IMR-90 (cell line): ENCODE measurements around the gene MPZL3. TPM values are rescaled to one million over a fixed set of nuclear protein-coding genes. Genes with fewer than 3 reads are reported as not detected.

ENCODE experiments used
- ATAC-seq: fragments of 200-7000 bp; cut with Tn5 transposase; 2 replicates; pipeline ENCODE4 v1.9.1; 2020; ENCODE audit warnings: low read depth, mild to moderate bottlenecking, moderate library complexity
- BruUV-seq: library from RNA; stranded (reverse); fragments of 400-500 nt; replicated peaks from 2 replicates; lab custom pipeline; 2021; lab: Mats Ljungman, UMichigan
- CTCF ChIA-PET: fragments of 300-600 bp; formaldehyde crosslinking; extraction: SDS; loops from one replicate; lab custom pipeline; 2021; ENCODE audit warnings: antibody characterized with exemption; lab: Yijun Ruan, JAX
- POLR2A ChIA-PET: fragments of 300-600 bp; sonication (Branson Sonifier 250); formaldehyde crosslinking; loops from one replicate; lab custom pipeline; 2022; ENCODE audit warnings: antibody characterized with exemption; ENCODE audit not compliant: unreplicated experiment; lab: Charles Lee
- DNase-seq: peaks from one replicate; pipeline ENCODE4 v3.0.0; 2013
- H2AFZ ChIP-seq: replicated peaks from 2 replicates; pipeline ENCODE3; 2013; ENCODE audit warnings: low read length, mild to moderate bottlenecking; ENCODE audit not compliant: poor library complexity
- H2AK5ac ChIP-seq: 2 replicates; pipeline ENCODE4 v1.6.1; 2013; ENCODE audit warnings: low read depth, low read length, inconsistent platforms
- H2AK9ac ChIP-seq: replicated peaks from 2 replicates; pipeline ENCODE3; 2013; ENCODE audit warnings: mild to moderate bottlenecking, low read depth, low read length, moderate library complexity; ENCODE audit not compliant: poor library complexity
- H2BK120ac ChIP-seq: 2 replicates; pipeline ENCODE4 v1.6.1; 2013; ENCODE audit warnings: low read depth, low read length, inconsistent platforms
- H2BK15ac ChIP-seq: 3 replicates; pipeline ENCODE4 v1.6.1; 2013; ENCODE audit warnings: low read depth, low read length, inconsistent platforms
- H2BK20ac ChIP-seq: 2 replicates; pipeline ENCODE4 v1.6.1; 2013; ENCODE audit warnings: low read depth, mild to moderate bottlenecking, inconsistent platforms, low read length, moderate library complexity
- H2BK5ac ChIP-seq: 2 replicates; pipeline ENCODE4 v1.6.1; 2013; ENCODE audit warnings: mild to moderate bottlenecking, low read depth, low read length, inconsistent platforms; ENCODE audit not compliant: poor library complexity, severe bottlenecking
- H3K14ac ChIP-seq: replicated peaks from 2 replicates; pipeline ENCODE4 v1.6.1; 2013; ENCODE audit warnings: low read depth, low read length, inconsistent platforms
- H3K18ac ChIP-seq: 2 replicates; pipeline ENCODE4 v1.6.1; 2013; ENCODE audit warnings: low read depth, low read length, control low read depth
- H3K23ac ChIP-seq: 2 replicates; pipeline ENCODE4 v1.6.1; 2013; ENCODE audit warnings: low read depth, low read length, inconsistent platforms
- H3K27ac ChIP-seq: 2 replicates; pipeline ENCODE4 v1.5.1; 2013; ENCODE audit warnings: mild to moderate bottlenecking, control low read depth, low read length; ENCODE audit not compliant: insufficient read depth
- H3K27me3 ChIP-seq: 2 replicates; pipeline ENCODE4 v1.6.1; 2013; ENCODE audit warnings: low read length; ENCODE audit not compliant: control insufficient read depth, insufficient read depth
- H3K36me3 ChIP-seq: 2 replicates; pipeline ENCODE4 v1.6.1; 2013; ENCODE audit warnings: low read length, mixed read lengths; ENCODE audit not compliant: control insufficient read depth, insufficient read depth
- H3K4ac ChIP-seq: 2 replicates; pipeline ENCODE4 v1.6.1; 2013; ENCODE audit warnings: low read depth, low read length, inconsistent platforms
- H3K4me1 ChIP-seq: 2 replicates; pipeline ENCODE4 v1.6.1; 2013; ENCODE audit warnings: low read length, mixed read lengths; ENCODE audit not compliant: control insufficient read depth, insufficient read depth
- H3K4me2 ChIP-seq: 2 replicates; pipeline ENCODE4 v1.6.1; 2013; ENCODE audit warnings: low read depth, mild to moderate bottlenecking, control low read depth, low read length, moderate library complexity
- H3K4me3 ChIP-seq: 2 replicates; pipeline ENCODE4 v1.5.1; 2013; ENCODE audit warnings: low read depth, mild to moderate bottlenecking, control low read depth, low read length, moderate library complexity; ENCODE audit not compliant: insufficient read depth
- H3K56ac ChIP-seq: 2 replicates; pipeline ENCODE4 v1.6.1; 2013; ENCODE audit warnings: low read length, inconsistent platforms; ENCODE audit not compliant: insufficient read depth; ENCODE audit errors: extremely low read depth
- H3K79me1 ChIP-seq, 2 experiments: 2 replicates each; pipeline ENCODE4 v1.6.1; 2013; ENCODE audit warnings: low read length in 2 of 2, inconsistent platforms in 1 of 2, low read depth in 1 of 2
- H3K9ac ChIP-seq: 2 replicates; pipeline ENCODE4 v1.6.1; 2013; ENCODE audit warnings: low read depth, low read length, control low read depth
- H3K9me1 ChIP-seq: 2 replicates; pipeline ENCODE4 v1.6.1; 2013; ENCODE audit warnings: low read length, inconsistent platforms; ENCODE audit not compliant: insufficient read depth
- H3K9me3 ChIP-seq: 2 replicates; pipeline ENCODE4 v1.6.1; 2013; ENCODE audit warnings: low read length; ENCODE audit not compliant: control insufficient read depth, insufficient read depth
- H4K20me1 ChIP-seq: 2 replicates; pipeline ENCODE4 v1.6.1; 2013; ENCODE audit warnings: low read length, inconsistent platforms; ENCODE audit not compliant: insufficient read depth
- H4K5ac ChIP-seq: 2 replicates; pipeline ENCODE4 v1.6.1; 2013; ENCODE audit warnings: mild to moderate bottlenecking, low read depth, low read length, control low read depth
- H4K8ac ChIP-seq, 2 experiments: 2 replicates each; pipeline ENCODE4 v1.6.1; 2013; ENCODE audit warnings: low read depth in 2 of 2, low read length in 2 of 2, control low read depth in 1 of 2, inconsistent platforms in 1 of 2
- H4K91ac ChIP-seq: 2 replicates; pipeline ENCODE4 v1.6.1; 2013; ENCODE audit warnings: low read depth, low read length, inconsistent platforms; ENCODE audit not compliant: insufficient read depth
- CEBPB ChIP-seq: IDR thresholded peaks from 2 replicates; pipeline ENCODE4 v1.6.1; 2012; ENCODE audit warnings: low read depth, low read length, improper control_type of control experiment
- CHD1 ChIP-seq: IDR thresholded peaks from 2 replicates; pipeline ENCODE4 v1.6.1; 2012; ENCODE audit warnings: low read depth, low read length, improper control_type of control experiment
- MAZ ChIP-seq: IDR thresholded peaks from 2 replicates; pipeline ENCODE4 v1.6.1; 2012; ENCODE audit warnings: low read depth, mild to moderate bottlenecking, low read length, improper control_type of control experiment, moderate library complexity, borderline replicate concordance
- NFE2L2 ChIP-seq: fragments of 150-350 bp; IDR thresholded peaks from 2 replicates; pipeline ENCODE4 v1.6.1; 2016; ENCODE audit warnings: low read depth, mild to moderate bottlenecking, low read length
- POLR2A ChIP-seq: IDR thresholded peaks from 2 replicates; pipeline ENCODE4 v1.6.1; 2012; ENCODE audit warnings: mild to moderate bottlenecking, low read depth, low read length
- RAD21 ChIP-seq: IDR thresholded peaks from 2 replicates; pipeline ENCODE4 v1.6.1; 2012; ENCODE audit warnings: low read length, improper control_type of control experiment
- RFX5 ChIP-seq: IDR thresholded peaks from 2 replicates; pipeline ENCODE4 v1.8.0; 2012; ENCODE audit warnings: low read depth, mild to moderate bottlenecking, low read length, moderate library complexity
- SMC3 ChIP-seq: fragments of 150-350 bp; IDR thresholded peaks from 2 replicates; pipeline ENCODE4 v1.6.1; 2016; ENCODE audit warnings: low read depth, mild to moderate bottlenecking, antibody characterized with exemption, low read length, moderate library complexity
- WGBS, 2 experiments: methylation state at CpG; one replicate each; pipeline versions ENCODE4 v1.1.5 to v1.1.7; 2013; ENCODE audit warnings: missing lambda C conversion rate in 2 of 2; ENCODE audit not compliant: insufficient read length in 1 of 2; ENCODE audit errors: extremely low coverage in 2 of 2; 5-methylcytosine and 5-hydroxymethylcytosine counted together
- dilution Hi-C: fragments of 300-500 bp; cut with HindIII; formaldehyde crosslinking; loops from one replicate; pipeline ENCODE4 v1.14.3; 2018; ENCODE audit warnings: low sequenced_read_pairs; ENCODE audit not compliant: unreplicated experiment
- in situ Hi-C: fragments of 300-500 bp; cut with MboI; formaldehyde crosslinking; loops from 3 replicates; pipeline ENCODE4 v1.14.3; 2019; ENCODE audit warnings: low sequenced_read_pairs, inconsistent platforms, mixed read lengths
- intact Hi-C: fragments of 100-400 bp; cut with micrococcal nuclease; formaldehyde crosslinking; loops from 2 replicates; pipeline ENCODE4 v1.10.0; 2022
- polyA plus RNA-seq, 3 experiments: library from polyadenylated mRNA; depleted of rRNA; stranded (reverse); fragments of >200 nt; gene quantifications; 2 replicates each; pipeline ENCODE4 v1.2.3, GENCODE V29; 2012; ENCODE audit warnings: low replicate concordance in 1 of 3
- total RNA-seq: library from RNA; depleted of rRNA; stranded (reverse); fragments of >200 nt; gene quantifications from 2 replicates; pipeline ENCODE4 v1.2.3, GENCODE V29; 2012
- TF ChIP-seq, protein P1 (sequence below): conservative IDR thresholded peaks from 2 replicates; pipeline ENCODE4 v1.5.1; 2012; ENCODE audit warnings: mild to moderate bottlenecking, low read depth, low read length, improper control_type of control experiment
- TF ChIP-seq, protein P2 (sequence below): fragments of 150-350 bp; IDR thresholded peaks from 2 replicates; pipeline ENCODE4 v1.6.1; 2017; ENCODE audit warnings: mild to moderate bottlenecking, antibody characterized with exemption, low read length, low read depth
- TF ChIP-seq, protein P3 (sequence below): fragments of 150-350 bp; IDR thresholded peaks from 2 replicates; pipeline ENCODE4 v1.6.1; 2016; ENCODE audit warnings: low read depth, mild to moderate bottlenecking, low read length, moderate library complexity, borderline replicate concordance

The MPZL3 gene
- total and polyA plus RNA-seq, 2 of the 4 experiments (the other 2 are of a cell fraction), result 0.15 to 0.36 TPM

DNA sequence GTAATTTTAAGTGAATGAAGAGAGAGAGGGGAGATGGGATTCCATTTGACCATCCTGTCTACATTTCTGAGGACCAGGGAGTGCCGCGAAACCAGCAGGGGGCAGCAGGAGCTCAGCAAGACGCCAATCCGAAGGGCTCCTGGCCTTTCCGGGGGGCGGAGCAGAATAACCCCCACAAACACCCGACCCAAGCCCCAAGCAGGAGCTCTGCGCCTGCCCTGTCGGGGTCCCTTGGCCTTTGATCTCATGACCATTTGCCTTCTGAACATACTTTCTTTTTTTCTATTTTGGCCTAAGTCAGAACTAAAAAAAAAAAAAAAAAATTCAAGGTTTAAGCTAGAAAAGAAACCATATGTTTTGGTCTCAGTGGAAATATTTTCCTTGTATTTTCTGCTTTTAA lies 53.8 kb downstream of the MPZL3 start:
- Histone ChIP-seq H2BK15ac (no peak overlapping the region), H3K27ac (no peak overlapping the region), H4K20me1 (no peaks in the 10 kb centered on the region), H3K79me1 (no peaks in the 10 kb centered on the region), H3K36me3 (no peaks in the 10 kb centered on the region), H2AK5ac (no peak overlapping the region), H2AK9ac (no peak overlapping the region), H3K4me2 (peak overlapping the region; percentile 76; the same call in 1 of the 2 replicates), H3K4me1 (no peaks in the 10 kb centered on the region), H4K8ac (no peak overlapping the region), H3K4ac (no peak overlapping the region), H3K27me3 (peaks cover 4% of the 10 kb centered on the region), H3K9me1 (no peaks in the 10 kb centered on the region), H3K23ac (no peak overlapping the region), H2BK5ac (no peak overlapping the region), H2BK120ac (no peak overlapping the region), H4K91ac (no peak overlapping the region), H3K56ac (no peak overlapping the region), H4K5ac (no peak overlapping the region), H2AFZ (peak overlapping the region; percentile 48), H3K9me3 (no peaks in the 10 kb centered on the region), H3K18ac (no peak overlapping the region), H2BK20ac (no peak overlapping the region), H3K9ac (no peak overlapping the region), H3K4me3 (no peak overlapping the region), H3K14ac (no peak overlapping the region)
- in situ Hi-C loops (loop anchor here (5.0 kb wide), 1 partner anchor 149 kb away; no protein-coding TSS in a partner anchor), dilution Hi-C loops (no loop called here), intact Hi-C loops (loop anchor here (1.0 to 5.0 kb wide), 3 partner anchors 53 to 369 kb away; partner anchors contain the start of gene IFT46)
- ATAC-seq (peak; percentile 88), DNase-seq (peak; percentile 44)
- no TSS peak for BruUV-seq
- TF ChIP-seq, protein P1, sequence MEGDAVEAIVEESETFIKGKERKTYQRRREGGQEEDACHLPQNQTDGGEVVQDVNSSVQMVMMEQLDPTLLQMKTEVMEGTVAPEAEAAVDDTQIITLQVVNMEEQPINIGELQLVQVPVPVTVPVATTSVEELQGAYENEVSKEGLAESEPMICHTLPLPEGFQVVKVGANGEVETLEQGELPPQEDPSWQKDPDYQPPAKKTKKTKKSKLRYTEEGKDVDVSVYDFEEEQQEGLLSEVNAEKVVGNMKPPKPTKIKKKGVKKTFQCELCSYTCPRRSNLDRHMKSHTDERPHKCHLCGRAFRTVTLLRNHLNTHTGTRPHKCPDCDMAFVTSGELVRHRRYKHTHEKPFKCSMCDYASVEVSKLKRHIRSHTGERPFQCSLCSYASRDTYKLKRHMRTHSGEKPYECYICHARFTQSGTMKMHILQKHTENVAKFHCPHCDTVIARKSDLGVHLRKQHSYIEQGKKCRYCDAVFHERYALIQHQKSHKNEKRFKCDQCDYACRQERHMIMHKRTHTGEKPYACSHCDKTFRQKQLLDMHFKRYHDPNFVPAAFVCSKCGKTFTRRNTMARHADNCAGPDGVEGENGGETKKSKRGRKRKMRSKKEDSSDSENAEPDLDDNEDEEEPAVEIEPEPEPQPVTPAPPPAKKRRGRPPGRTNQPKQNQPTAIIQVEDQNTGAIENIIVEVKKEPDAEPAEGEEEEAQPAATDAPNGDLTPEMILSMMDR, result peak; percentile 77
- TF ChIP-seq NFE2L2 (no peak), RFX5 (no peak), POLR2A (no peak), SMC3 (peak; percentile 64), CHD1 (no peak), RAD21 (peak; percentile 73), CEBPB (no peak), MAZ (no peak)
- TF ChIP-seq, protein P2, sequence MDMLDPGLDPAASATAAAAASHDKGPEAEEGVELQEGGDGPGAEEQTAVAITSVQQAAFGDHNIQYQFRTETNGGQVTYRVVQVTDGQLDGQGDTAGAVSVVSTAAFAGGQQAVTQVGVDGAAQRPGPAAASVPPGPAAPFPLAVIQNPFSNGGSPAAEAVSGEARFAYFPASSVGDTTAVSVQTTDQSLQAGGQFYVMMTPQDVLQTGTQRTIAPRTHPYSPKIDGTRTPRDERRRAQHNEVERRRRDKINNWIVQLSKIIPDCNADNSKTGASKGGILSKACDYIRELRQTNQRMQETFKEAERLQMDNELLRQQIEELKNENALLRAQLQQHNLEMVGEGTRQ, result no peak
- TF ChIP-seq, protein P3, sequence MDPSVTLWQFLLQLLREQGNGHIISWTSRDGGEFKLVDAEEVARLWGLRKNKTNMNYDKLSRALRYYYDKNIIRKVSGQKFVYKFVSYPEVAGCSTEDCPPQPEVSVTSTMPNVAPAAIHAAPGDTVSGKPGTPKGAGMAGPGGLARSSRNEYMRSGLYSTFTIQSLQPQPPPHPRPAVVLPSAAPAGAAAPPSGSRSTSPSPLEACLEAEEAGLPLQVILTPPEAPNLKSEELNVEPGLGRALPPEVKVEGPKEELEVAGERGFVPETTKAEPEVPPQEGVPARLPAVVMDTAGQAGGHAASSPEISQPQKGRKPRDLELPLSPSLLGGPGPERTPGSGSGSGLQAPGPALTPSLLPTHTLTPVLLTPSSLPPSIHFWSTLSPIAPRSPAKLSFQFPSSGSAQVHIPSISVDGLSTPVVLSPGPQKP, result no peak
- POLR2A ChIA-PET, result no interaction called here
- CTCF ChIA-PET, result interaction anchor here (0.6 to 1.5 kb wide), 18 partner anchors 16 to 1741 kb away, joined by 3 to 11 read pairs (median 4); partner anchors contain the start of genes CD3D and SCN2B
- no CpG with 5 or more reads among the region's 9 CpGs for WGBS, 2 experiments
